RPMI7951 (cell line): Measurements from ENCODE around the gene ZFYVE26. TPM values are rescaled to one million over a fixed set of nuclear protein-coding genes. Genes with fewer than 3 reads are reported as not detected.
"Not testable (repeated sequence)": the region's sequence is repeated elsewhere in the genome, so short reads cannot be mapped to it uniquely, and the experiment has no call there.

ENCODE experiments used
- DNase-seq: peaks from one replicate; pipeline ENCODE4 v3.0.0-alpha.2; 2012; ENCODE audit warnings: low read depth
- total RNA-seq: library from RNA; depleted of rRNA; stranded (reverse); fragments of >200 nt; shearing (Covaris generic); gene quantifications from 2 replicates; pipeline ENCODE4 v1.2.3, GENCODE V29; 2014

The ZFYVE26 gene
- total RNA-seq, 1 experiment from 2014 or later: 9.1 TPM

DNA sequence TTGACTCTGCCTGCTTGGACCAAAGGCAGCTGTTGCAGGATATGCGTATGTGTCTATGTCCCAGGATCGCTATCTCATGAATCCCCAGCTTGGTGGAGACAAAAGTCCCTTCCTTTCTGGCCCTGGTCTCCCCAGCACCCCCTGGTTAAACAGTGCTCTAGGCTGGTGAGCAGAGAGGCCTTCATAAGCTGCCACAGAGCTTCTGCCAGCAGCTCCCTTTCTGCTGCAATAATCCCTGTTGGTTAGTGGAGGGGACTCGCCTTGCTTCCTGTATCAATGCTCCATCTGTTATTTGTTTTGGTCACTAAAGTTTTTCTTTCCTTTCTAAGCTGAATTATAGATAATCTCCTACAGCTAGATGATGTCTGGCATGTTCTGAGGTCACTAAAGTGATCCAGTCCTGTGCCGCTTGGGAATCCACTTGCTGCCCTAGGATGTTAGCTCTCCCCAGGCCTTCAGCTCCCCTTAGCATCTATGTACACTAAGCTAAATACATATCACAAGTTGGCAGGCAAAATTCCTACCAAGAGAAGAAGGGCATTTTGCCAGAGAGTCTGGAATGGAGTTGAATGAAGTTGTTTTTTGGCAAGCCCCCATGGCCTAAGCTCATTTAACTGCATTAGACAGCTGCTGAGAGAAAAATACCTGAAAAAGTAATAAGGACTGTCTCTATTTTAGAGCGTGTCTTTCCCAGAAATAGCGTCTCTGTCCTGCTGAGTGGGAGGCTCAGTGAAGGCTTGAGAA lies 66.9 kb downstream of the ZFYVE26 start:
- no peak for DNase-seq

DNA sequence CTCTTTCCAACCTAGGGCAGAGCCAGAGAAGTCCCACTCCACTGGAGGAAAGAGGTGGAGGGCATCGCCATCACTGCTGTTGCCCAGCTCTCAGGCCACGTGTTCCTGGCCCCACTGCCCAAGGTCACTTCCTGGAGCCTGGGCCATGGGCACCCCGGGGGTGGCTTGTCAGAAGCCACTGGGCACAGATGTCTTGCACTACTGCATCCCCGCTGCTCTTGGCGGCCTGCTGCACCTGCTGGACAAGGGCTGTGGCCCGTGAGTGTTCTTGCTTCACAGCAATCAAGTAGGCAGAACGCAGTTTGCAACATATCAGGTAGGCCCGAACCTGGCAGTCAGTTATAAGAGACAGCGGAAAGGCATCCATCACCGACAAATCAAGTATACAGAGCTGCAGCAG lies 68.1 kb downstream of the ZFYVE26 start:
- DNase-seq: no peak

DNA sequence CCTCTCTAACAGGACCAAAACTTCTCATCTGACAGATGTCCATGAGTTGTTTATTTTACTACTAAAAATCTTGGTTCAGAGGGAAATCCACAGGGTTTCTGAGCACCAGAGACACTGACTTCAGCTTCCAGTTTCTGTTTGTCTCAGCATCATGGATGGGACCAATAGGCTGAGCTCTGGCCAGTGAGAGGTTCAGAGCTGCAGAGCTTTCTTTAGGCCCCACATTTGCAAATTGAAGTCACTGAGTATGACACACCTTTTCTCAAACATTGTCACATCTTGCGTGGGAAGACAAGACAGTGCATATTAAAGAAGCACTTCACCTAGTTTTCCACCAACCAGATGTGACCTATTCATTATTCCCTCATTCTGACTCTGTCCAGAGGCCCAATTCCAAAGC lies 69.5 kb downstream of the ZFYVE26 start:
- DNase-seq: no peak

DNA sequence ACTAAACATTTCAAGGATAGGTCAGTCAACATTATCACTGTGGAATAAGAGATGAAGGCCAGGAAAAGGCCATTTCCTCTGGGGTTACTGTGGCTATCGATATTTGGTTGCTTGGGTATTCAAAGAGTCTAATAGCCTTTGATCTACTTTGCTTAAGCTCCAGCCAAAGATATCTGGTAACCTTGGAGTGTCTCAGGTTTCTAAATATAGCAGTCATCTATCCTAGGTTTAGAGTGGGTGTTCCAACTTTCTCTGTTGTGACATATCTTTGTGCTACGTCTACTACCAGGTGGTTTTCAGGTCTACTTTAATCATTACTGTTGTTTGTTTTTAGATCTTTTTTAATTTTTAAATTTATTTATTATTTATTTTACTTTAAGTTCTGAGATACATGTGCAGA lies 72.3 kb downstream of the ZFYVE26 start:
- no peak for DNase-seq

DNA sequence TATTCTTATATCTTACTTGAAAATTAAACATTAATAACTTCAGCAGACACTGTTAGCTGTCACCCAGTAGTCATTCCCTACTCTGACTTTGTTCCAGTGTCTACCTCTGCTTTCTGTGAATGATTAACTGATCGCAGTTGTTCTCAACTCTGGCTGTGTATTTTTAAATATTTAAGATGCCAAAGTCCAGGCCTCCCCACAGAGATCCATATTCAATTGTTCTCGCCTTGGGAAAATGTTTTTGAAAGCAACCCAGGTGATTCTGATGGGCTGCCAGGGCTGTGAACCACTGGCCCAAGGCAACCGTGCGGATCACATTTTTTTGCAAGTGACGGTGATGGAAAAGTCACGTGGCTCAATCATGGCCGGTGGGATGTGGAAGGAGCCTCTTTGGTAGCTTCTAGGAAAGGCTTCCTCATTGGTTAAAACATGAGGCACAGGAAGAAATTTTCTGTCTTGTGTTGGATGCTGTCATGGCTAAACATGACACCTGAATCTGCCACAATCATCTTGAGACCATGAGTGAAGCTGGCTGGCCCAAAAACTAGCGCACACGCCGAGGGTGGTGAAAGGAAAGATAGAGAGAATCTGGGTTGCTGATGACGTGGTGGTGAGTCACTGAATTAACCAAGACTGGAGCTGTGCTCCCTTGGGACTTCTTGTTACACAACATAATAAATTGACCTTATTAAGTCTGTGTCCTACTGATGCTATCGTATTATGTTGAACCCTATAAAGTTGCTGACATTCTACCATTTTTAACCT lies 77.5 kb downstream of the ZFYVE26 start:
- DNase-seq: peak; percentile 91

DNA sequence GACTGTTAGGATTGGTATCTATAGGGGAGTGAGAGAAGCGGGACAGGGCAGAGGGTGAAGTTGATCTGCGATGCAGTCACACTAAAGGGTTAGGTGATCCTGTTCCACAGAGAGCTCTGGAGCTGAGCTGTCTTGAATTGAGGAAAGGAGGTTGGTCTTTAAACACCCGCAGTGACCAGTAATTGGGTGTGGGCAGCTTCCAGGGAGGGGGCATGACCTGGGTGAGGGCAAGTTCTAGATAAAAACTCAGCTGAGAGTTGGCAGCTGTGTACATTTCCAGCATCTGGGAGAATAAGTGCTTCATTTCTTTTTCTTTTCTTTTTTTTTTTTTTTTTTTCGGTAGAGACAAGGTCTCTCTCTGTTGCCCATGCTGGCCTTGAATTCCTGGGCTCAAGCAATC lies 79.6 kb downstream of the ZFYVE26 start:
- DNase-seq: no peak

DNA sequence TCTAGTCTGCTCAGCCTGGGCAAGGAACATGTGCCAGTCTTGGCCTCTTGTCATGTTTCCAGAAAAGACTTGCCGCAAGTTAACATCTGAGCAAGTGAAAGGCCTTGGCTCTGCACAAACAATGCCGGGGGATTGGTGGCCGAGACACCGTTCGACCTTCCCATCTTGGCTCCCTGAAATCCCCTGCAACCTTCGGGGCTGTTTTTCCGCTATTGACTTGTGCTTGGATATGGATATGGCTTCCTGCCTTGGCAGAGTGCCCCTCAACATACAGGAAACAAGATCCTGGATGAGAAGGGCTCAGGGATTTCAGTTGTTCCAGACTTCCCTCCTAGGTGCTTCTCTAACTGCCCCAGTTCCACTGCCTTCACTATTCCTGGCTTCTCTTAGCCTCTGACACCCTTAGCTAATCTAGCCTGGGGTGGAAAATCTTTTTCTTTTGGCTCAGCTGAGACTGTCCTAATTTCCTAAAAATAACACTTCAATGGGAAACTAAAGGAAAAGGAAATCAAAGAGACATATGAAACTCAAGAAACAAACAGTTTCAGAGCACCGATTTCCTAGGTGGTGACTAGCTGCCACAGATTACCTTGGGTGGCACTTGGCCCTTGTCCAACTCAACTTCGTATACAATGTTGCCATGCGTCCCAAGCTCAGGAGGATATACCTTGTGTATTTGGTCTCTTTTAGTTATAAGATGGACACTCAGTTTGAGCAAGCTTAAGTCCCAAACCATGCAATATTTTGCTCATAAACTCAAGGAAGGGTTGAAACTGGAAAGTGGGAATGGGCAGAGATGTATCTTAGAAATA lies 80.8 kb downstream of the ZFYVE26 start:
- no peak for DNase-seq

DNA sequence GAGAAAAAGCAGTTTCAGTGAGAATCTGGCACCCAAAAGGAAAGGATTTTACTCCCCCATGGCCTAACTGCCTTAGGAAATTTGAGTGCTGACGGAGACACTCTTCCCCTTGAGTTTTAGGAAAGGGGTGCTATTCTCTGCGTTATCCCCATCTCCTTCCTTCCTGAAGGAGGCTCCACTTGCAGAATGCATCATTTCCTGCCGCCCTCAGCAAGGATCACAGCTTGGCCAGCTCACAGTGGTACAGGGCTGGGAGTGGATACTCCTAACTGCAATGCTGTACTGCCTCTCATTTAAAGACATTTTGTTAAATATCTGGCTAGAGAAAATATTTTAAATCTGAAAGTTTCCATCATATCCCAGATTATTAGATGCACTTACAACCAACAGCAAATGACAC lies 81.7 kb downstream of the ZFYVE26 start:
- DNase-seq: no peak

DNA sequence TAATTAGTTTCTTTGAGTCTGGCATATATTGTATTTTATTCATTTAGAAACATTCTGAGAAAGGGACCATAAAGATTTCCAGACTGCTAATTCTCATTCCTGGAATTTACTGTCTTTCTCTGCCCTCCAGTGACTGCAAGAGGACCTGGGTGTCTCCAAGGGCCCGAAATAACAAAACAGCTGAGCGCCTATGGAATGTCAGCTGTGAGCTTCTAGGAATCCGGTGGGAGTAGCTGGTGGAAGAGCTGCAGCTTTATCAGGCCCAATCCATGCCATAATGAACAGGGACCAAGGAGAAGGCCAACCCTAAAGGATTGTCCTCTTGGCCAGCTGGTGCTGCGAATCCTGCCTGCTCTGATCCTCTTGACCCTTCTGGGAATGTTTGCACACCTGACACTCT lies 82.8 kb downstream of the ZFYVE26 start:
- DNase-seq: no peak

DNA sequence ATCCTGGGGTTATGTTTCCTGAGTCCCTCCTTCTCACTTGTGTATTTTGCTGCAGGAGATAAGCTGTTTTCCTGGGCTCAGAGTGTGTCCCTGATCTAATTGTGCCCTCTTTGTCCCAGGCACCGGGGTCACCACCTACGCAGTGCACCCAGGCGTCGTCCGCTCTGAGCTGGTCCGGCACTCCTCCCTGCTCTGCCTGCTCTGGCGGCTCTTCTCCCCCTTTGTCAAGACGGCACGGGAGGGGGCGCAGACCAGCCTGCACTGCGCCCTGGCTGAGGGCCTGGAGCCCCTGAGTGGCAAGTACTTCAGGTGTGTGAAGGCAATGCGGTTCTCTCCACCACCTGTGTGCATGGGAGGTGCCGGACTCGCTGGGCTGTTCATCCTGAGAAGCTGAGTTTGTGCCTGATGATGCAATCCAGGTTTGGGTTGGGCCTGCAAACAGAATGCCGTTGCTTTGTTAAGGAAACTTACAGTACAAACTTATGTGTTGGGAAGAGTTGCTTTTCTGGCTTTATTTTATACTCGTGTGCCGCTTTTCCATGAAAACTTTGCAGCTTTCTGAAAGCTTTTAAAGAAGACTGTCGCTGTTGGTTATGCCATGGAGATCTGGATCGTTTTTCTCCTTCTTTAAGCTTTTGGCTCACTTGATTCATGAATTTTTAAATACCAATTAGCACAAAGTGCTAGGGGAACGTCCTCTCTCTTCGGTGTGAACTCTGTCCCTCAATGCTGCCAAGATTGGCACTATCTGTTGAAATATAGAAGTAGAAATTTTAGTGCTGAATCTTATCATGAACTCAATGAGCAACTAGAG lies 87.1 kb downstream of the ZFYVE26 start:
- DNase-seq: no peak

DNA sequence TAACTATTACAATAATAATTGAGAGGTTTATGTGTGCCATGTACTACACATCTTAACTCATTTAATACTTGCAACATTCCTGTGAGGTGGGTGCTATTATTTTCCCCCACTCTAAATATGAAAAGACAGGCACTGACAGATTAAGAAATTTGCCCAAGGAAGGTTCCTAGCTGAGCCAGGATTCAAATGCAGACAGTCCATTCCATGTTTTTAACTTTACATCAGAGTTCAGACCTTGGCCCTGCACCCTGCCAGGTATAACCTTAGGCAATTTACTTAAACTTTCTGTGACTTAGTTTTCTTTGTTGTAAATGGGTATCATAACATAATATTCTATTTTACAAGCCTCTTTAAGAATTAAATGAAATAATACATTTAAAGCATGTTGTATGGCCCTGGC lies 88.1 kb downstream of the ZFYVE26 start:
- DNase-seq: no peak

DNA sequence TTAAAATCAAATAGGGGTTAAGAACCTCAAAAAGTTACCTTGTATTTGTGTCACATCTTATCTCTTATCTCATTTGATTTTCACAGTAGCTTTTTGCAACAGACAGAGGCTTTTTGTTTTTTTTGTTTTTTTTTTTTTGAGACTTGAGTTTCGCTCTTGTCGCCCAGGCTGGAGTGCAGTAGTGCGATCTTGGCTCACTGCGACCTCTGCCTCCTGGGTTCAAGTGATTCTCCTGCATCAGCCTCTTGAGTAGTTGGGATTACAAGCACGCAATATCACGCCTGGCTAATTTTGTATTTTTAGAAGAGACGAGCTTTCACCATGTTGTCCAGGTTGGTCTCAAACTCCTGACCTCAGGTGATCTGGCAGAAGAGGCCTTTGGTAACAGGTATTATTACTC lies 89.0 kb downstream of the ZFYVE26 start:
- DNase-seq: no peak

DNA sequence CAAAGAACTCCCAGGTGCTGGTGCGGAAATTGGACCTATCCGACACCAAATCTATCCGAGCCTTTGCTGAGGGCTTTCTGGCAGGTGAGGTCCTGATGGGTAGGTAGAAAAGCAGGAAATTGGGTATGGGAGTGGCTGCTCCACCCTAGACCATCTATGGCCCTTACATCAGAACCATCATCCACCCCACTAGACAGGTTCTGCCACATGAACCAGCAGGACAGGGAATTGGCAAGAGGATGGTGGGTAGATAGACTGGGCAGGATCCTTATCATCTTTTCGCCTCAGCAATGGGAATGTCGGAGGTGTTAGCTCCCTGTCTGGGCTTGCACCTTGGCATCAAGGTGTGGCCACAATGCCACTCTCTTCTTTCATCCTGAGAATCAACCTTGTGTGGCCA lies 91.2 kb downstream of the ZFYVE26 start:
- no peak for DNase-seq

DNA sequence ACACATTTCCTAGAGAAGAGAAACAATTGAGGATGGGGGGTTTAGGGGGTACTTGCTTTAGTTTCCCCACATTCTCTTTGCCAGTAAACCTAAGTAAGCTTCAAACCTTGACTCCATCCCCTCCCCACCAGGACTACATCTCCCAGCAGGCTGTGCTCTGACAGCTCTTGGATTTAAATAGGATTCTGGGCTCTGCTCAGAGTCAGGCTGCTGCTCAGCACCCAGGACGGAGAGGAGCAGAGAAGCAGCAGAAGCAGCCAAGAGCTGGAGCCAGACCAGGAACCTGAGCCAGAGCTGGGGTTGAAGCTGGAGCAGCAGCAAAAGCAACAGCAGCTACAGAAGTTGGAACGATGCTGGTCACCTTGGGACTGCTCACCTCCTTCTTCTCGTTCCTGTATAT lies 94.1 kb downstream of the ZFYVE26 start:
- DNase-seq: no peak

DNA sequence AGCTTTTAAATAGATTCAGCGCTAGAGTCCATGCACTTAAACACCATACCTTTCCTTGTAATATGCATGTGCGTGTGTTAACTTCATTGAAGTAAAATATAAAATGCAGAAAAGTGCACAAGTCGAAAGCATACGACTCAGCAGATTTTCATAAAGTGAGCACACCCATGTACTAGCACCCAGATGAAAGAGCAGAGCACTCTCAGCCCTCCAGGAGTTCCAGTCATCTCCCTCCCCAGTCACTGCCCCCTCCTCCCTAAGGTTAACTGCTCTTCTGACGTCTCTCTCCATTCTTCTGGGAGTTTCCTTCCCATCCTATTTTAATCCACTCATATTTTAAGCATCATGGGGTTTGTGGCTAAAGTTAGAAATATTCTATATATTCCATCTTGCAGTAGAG lies 94.5 kb downstream of the ZFYVE26 start:
- DNase-seq: no peak

DNA sequence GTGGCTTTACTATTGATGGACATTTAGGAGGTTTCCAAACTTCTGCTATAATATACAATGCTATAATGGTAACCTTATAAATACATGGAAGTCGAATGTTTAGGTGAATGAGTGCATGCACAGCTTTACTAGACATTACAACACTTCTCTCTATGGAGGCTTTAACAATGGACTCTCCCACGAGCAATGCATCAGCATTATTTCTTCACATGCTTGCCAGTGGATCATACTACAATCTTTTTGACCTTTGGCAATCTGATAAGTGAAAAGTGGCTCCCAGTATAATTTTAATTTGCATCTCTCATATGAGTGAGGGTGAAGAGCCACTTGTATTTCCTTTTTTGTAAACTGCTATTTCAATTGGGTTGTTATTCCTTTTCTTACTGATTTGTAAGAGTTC lies 96.5 kb downstream of the ZFYVE26 start:
- DNase-seq: no peak

DNA sequence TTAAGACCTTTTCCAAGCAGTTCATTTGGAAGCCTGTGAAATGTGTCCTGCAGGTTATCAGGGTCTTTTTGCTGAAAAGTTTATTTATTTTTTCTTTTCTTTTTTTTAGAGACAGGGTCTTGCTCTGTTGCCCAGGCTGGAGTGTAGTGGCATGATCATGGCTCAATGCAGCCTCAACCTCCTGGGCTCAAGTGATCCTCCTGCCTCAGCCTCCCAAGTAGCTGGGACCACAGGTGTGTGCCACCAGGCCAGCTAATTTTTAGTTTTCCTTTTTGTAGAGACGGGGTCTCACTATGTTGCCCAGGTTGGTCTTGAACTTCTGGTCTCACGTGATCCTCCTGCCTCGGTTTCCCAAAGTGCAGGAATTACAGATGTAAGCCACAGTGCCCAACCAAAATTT lies 97.0 kb downstream of the ZFYVE26 start:
- DNase-seq: not testable (repeated sequence)

DNA sequence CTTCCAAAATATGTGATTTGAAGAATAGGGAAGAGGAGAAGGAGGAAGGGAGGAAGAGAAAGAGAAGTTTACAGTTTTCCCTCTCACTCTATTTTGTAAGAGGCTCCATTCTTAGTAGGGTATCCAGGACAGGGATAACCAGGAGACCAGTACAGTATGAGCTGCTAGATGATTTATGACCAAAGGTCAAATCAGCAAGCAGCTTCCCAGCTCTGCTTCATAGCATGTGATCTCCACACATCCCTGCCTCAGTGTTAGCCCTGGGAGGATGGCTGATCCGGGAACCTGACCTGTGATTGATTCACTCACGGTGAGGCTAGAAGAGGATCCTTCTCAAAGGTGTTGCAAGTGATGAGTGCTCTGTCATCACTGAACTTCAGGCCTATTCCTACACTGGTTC lies 98.1 kb downstream of the ZFYVE26 start:
- DNase-seq: no peak

DNA sequence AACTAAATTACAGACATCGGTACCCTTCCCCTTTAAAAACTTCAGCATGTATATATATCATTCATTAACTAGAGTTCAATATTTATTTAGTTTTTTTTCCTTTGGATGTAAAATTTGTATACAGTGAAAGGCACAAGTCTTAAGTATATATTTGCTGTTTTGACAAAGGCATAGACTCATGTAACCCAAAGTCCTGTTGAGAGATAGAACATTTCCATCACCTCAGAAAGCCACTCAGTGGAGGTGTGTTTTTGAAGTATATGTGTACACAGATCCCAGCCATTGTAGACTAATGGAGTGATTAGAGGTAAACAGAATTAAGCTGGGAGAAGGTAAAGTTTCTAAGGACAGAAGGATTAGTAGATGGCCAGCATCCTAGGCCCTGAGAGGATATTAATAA lies 99.3 kb downstream of the ZFYVE26 start:
- DNase-seq: no peak

DNA sequence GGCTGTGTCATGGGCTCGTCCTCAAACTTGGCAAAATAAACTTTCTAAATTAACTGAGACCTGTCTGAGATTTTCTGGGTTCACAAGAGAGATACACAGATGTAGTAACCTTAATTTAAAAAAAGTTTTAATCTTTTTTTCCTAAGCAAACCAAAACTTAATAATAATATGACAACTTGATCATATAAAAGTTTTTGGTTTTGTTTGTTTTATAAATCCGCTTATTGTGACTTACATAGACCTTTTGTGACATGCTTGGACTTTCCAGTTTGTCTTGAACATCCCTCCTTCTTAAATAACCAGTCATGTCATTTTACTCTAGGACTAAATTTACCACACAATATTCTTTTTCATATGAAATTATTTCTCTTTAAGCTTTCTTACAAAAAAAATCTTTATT lies 106.2 kb downstream of the ZFYVE26 start:
- peak; percentile 17 for DNase-seq

DNA sequence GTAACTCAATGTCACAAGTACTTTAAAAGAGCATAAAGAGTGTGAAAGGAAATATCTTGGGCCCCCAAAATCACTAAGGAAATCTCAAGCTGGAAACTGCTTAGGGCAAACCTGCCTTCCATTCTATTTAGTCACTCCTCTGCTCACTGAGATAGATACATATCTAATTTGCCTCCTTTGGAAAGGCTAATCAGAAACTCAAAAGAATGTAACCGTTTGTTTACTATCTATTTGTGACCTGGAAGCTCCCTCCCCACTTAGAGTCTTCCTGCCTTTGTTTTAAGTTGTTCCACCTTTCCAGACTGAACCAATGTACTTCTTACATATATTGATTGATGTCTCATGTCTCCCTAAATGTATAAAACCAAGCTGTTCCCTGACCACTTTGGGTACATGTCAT lies 106.6 kb downstream of the ZFYVE26 start:
- not testable (repeated sequence) for DNase-seq

DNA sequence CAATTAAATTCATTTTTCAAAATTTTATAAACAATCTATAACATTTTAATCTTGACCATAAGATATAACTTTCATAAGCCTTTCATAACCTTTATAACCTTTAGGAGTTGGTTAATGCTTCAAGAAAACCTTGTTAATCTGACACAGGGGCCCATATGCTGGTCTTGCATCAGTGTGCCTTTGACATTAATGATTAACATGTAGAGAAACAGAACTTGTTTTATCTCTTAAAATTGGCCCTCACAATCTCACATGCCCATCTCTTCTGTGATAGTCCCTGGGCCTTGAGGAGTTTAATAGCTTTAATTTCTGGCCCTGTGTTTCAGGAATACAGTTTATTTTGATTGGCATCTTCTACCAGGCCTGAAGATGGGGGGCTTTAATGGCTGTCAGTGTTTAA lies 107.0 kb downstream of the ZFYVE26 start:
- not testable (repeated sequence) for DNase-seq
